ENCODE measurements around the gene CMKLR1.

Gene CMKLR1

GRCh38 chr12:108361606-108362005 is 22.5 kb upstream of the CMKLR1 start:
- no peak for DNase-seq (ENCODE audit: low read depth)

DNA sequence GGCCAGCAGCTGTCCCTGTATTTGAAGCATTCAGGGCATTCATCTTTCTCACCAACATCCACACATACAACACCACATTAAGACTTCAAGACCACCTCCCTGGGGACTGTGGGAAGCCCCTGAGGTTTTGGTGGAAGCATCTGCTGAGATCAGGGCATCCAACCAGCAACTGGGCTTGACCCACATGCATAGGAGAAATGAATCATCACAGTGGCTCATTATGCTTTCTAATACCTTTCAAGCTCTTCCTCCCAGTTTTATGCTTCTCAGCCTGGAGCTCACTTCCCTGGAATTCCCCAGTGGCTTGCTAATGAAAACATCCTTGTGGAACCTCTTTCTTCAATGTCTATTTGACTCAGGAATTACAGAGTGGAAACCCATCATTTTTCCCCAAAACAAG is 21.4 kb upstream of the CMKLR1 start:
- DNase-seq (ENCODE audit: low read depth) = no peak

GRCh38 chr12:108360057-108360456 is 20.9 kb upstream of the CMKLR1 start:
- DNase-seq (ENCODE audit: low read depth) = no peak

- DNase-seq (ENCODE audit: low read depth) = no peak
Measured at GRCh38 chr12:108358580-108358965, 19.5 kb upstream of the CMKLR1 start.

DNA sequence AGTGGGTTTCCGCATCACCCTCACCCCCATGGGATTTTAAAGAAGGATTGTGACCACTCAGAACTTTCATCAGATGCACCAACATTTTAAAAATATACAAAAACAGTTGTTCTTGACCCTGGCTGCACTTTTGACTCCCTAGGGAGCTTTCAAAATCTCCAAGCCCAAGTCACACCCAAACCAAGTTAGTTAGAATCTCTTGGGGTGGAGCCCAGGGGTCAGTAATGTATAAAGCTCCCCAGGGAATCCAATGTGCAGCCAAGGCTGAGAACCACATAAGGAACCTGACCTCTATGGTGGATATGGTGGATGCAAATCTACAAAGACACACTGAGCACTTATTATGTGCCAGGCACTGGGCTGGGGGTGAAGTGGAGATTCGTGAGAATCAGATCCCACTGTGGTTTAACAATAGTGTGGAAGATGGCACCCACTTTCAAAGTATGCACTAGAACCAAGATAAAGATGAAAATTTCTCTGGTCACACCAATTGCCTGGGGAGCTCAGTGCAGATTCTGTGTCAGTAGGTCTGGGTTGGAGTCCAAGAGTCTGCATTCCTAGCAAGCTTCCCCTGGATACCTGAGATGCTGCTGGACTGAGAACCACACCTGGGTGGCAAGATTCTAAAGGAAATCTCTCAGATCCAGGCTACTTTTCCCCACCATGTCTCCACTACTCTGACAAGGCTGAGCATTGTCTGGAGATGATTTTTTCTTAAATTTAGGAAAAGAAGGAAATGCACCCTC is 18.9 kb upstream of the CMKLR1 start:
- DNase-seq (ENCODE audit: low read depth) = no peak

GRCh38 chr12:108356835-108357806 is 18.0 kb upstream of the CMKLR1 start:
- DNase-seq (ENCODE audit: low read depth) = no peak

DNA sequence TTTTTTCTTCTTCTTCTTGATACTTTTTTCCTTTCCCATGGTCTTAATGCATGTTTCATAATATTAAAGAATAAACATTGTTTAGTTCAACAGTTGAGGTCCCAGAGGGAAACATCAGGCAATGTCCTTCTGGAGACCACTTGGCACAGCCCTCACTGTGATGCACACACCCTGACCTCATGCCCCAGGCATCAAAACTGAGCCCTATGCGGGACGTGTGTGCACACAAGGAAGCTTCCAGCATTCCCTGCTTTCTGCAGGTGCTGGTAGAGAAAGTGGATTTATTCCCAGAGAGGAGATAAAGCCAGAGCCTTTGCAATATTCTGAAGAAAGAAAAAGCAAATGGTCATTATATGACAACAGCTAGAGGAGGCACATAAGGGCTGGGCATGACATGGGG is 16.0 kb upstream of the CMKLR1 start:
- DNase-seq (ENCODE audit: low read depth) = no peak

- DNase-seq (ENCODE audit: low read depth) = no peak
Measured at GRCh38 chr12:108352591-108352990, 13.5 kb upstream of the CMKLR1 start.

DNA sequence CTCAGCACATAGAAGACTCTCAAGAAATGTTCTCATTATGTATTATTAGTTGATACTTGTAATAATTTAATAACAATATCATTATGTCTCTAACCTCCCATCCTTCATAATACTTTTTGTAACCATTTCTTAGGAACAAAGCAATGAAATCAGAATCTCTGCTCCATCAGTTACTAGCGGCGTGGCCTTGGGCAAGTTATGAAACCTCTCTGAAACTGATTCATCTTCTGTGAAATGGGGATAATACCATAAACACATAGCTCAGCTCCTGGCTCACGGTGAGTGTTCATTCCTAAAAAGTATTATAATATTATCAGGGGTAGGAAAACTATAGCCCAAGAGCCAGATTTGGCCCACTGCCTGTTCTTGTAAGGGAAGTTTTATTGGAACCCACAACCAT is 11.4 kb upstream of the CMKLR1 start:
- DNase-seq (ENCODE audit: low read depth) = no peak

DNA sequence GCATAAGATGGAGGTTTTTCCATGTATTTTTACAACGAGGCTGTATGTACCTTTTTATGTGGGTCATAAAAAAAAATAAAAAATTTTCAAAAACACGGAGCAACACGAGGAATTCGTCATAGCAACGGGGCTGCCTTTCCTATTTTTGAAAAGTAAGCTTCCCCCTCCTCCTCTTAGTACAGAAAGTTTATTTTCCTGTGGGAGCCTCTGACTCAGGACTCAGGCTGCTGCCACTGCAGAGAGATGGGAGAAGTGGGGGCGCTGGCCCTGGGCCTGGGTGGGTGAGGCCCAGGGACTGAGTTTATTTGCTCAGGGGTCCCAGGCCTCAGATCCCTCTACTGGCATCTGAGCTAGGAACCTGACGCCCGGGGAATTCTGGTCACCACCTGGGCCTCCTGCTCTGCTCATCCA is 10.2 kb upstream of the CMKLR1 start:
- DNase-seq (ENCODE audit: low read depth) = no peak

DNA sequence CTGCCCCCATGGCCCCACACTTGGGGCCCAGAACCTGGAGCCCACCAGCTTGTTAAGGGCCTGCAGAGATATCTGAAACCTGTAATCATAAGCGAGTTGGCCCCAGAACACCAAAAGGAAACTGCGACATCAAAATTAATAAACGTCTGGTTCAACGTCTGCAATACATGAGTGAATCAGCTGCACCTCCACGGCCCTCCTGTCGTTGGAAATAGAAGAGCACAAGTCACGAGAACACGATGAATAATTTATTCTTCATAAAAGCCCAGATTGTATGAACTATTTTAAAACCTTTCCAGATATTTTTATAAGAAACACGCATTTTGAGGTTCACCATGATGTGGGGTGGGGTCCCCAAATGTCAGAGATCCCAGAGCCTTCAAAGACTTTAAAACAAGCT is 9.7 kb upstream of the CMKLR1 start:
- no peak for DNase-seq (ENCODE audit: low read depth)

DNA sequence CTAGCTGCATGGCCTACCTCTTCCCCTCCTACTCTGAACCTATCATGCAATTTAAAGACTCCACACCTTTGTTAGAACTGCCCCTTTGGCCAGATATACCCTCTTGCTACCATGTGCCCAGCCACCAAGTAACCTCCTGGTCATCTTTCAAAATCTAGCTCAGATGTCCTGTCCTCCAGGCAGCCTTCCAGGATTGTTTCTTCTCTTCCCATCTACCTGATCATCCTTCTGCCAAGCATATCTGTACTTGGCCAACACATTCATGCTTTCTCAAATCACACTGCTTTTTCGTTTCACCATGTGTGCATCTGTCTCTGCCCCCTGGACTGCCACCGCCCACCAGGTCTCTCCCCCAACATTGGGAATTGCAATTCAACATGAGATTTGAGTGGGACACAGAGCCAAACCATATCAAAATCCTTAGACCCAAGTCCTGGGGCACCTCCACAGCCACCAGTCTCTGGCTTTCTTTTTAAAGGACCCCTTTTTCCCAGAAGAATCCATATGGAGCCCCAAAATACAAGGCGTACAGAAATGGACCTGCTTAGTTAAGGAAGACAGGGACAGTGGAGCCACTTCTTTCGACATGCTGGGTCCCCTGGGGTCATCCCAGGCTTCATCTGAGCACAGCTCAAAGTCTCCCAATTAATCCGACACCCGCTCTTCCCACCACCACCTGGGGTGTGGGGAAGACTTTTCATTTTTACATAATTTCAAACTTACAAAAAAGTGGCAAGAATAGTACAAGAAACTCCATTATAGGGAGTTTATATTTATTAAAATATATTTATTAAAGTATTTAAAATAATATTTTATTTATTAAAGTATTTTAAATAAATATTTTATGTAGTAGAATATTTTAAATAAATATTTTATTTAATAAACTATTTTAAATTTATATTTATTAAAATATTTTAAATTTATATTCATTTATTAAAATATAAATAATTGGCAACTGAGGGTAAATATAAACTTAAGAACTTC is 7.9 kb upstream of the CMKLR1 start:
- no peak for DNase-seq (ENCODE audit: low read depth)

DNA sequence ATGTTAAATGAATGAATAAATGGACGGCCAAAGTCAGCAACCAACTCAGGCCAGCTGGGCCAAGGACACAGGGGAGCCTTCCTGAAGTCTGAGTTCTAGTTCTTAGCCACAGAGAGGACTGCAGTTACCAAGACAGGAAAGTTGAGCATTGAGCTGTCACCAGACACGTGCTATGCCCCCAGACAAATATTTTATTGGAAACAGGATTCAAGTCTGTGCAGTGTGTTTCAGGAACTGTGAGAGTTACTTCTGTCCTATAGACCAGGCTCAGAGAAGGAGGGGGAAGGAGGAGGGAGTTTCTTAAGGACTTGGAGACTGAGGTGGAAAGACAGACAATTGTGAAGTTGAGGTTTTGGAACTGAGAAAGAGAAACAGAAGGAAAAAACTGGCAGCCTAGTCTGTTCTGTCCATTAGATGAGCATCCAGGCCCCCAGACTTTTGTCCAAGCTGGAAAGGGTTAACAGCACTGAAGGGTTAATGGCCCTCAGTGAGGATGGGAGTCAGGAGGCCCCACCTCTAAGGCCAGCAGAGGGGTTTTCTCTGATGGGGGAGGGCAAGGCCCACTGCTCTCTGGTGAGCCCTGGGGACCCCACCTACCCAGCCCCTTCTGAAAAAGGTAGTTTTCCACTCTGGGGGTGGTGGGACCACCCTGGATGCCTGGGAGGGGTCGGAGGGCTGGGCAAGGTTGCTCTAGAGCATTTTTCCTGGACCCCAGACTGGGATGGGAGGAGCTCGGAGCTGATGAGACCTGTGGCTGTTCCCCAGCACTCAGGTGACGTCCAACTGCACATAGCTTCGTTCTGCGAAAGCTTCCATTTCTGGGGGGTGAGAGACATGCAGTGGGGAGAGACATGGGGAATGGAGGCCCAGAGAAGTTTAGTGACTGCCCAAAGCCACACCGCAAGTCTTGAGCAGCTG is 6.9 kb upstream of the CMKLR1 start:
- DNase-seq (ENCODE audit: low read depth) = no peak

- DNase-seq (ENCODE audit: low read depth) = no peak
Measured at GRCh38 chr12:108342985-108343384, 3.9 kb upstream of the CMKLR1 start.

- DNase-seq (ENCODE audit: low read depth) = no peak
Measured at GRCh38 chr12:108341854-108342847, 3.0 kb upstream of the CMKLR1 start.

GRCh38 chr12:108341356-108341755 is 2.2 kb upstream of the CMKLR1 start:
- DNase-seq (ENCODE audit: low read depth) = no peak

- DNase-seq (ENCODE audit: low read depth) = no peak
Measured at GRCh38 chr12:108340037-108340436, 926 bp upstream of the CMKLR1 start.

DNA sequence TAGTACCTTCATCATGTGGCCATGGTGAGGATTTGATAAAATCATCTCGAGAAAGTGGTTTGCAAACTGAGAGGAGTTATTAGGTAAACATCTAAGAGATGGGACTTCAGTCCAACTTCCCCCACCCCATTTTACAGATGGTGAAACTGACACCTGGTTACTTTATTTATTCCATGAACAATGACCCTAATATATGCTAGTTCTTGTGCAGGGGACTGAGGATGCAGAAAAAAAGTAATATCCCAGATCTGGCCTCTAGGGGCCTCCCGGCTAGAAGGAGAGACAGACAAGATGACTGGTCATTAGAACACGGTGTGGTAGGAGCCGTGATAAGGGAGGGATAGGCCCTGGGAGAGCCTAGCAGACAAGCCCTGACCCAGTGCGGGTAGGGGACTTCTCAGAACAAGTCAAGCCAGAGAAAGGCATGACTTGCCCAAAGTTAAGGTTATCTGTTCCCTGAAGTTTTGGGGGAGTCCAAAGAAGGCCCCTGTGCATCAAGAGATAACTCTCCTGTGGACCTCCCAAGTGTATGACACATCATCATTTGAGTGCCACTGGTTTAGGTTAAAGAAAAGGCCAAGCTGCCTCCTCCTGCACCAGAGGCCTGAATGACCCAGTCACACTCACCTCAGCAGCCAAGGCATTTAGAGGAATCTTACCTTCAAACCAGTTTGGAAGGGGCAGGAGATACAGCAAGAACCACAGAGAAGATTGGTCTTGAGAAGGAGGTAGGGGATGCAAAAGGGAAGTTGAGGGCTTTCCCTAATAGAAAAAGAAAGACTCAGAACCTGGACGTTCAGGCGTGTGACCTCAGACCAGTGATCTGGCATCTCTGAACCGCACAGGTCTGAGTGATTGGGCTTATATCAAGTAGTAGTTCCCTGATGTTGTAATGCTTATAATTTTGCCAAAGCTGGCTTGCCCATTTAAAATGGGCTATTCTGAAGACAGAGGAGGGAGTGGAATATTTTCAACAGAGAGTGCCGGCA is 1.6 kb downstream of the CMKLR1 start:
- DNase-seq (ENCODE audit: low read depth) = no peak
